ENCODE data around the gene PPIA.
"Not testable (repeated sequence)": the region's sequence is repeated elsewhere in the genome, so short reads cannot be mapped to it uniquely, and the experiment has no call there.

The PPIA gene

DNA sequence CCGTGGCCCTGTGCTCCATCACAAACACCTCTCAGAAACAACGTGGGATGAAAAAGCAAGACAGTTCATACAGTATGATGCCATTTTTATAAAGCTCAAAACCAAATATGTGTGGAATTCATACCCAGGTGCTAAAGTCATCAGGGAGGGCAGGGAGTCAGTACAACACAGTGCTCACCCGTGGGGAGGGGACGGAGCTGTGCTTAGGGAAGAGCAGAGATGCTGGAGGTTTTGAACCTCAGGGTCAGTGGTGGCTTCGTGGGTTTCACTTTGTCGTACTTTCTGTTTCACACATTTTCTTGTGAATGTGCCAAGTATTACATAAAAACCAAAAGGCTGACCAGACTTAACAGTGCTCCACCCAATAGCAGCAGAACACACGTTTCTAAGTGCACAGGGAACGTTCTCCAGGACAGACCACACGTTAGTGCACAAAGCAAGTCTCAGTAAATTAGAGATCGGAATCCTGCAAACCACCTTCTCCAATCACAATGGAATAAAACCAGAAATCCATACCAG, 26.6 kb upstream of the PPIA start:
- TF ChIP-seq, protein P1, sequence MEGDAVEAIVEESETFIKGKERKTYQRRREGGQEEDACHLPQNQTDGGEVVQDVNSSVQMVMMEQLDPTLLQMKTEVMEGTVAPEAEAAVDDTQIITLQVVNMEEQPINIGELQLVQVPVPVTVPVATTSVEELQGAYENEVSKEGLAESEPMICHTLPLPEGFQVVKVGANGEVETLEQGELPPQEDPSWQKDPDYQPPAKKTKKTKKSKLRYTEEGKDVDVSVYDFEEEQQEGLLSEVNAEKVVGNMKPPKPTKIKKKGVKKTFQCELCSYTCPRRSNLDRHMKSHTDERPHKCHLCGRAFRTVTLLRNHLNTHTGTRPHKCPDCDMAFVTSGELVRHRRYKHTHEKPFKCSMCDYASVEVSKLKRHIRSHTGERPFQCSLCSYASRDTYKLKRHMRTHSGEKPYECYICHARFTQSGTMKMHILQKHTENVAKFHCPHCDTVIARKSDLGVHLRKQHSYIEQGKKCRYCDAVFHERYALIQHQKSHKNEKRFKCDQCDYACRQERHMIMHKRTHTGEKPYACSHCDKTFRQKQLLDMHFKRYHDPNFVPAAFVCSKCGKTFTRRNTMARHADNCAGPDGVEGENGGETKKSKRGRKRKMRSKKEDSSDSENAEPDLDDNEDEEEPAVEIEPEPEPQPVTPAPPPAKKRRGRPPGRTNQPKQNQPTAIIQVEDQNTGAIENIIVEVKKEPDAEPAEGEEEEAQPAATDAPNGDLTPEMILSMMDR (IDR thresholded peaks at IDR 0.05): no peak
- Histone ChIP-seq H3K4me1 (ENCODE audit: control insufficient read depth in 1 of 2, insufficient read depth in 1 of 2, low read depth in 1 of 2, low read length in 1 of 2) (peaks cover 0 to 2% of the 10 kb centered on the region in 2 experiments), H3K27ac (no peak overlapping the region), H3K4me3 (ENCODE audit: low read depth in 1 of 2, low read length in 1 of 2) (no peak overlapping the region), H3K9me3 (no peaks in the 10 kb centered on the region), H3K36me3 (peaks cover 38% of the 10 kb centered on the region), H3K27me3 (peaks cover 9% of the 10 kb centered on the region)

DNA sequence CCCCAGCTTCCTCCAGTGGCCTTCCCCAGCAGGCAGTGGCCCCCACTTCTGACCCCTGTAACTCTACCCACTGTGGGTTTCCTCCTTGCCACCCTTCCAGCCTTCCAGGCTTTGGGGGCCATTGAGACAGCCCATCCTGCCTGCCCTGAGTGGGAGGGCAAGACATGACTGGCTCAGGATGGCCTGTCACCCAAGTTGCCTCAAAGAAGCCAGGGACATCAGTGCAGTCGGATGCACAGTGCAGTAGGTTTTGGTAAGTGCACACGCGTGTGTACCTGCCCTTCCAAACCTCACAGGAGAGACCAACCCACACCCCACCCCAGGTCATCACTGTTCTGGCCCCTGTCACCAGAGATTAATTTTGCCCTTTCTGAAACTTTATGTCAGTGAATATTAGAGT, 25.1 kb upstream of the PPIA start:
- Histone ChIP-seq H3K4me3 (ENCODE audit: low read depth in 1 of 2, low read length in 1 of 2) (no peak overlapping the region), H3K4me1 (ENCODE audit: control insufficient read depth in 1 of 2, insufficient read depth in 1 of 2, low read depth in 1 of 2, low read length in 1 of 2) (no peaks in the 10 kb centered on the region), H3K9me3 (no peaks in the 10 kb centered on the region), H3K27ac (no peak overlapping the region), H3K27me3 (peaks cover 12% of the 10 kb centered on the region), H3K36me3 (peaks cover 23% of the 10 kb centered on the region)
- TF ChIP-seq, protein P1 (IDR thresholded peaks at IDR 0.05): no peak

DNA sequence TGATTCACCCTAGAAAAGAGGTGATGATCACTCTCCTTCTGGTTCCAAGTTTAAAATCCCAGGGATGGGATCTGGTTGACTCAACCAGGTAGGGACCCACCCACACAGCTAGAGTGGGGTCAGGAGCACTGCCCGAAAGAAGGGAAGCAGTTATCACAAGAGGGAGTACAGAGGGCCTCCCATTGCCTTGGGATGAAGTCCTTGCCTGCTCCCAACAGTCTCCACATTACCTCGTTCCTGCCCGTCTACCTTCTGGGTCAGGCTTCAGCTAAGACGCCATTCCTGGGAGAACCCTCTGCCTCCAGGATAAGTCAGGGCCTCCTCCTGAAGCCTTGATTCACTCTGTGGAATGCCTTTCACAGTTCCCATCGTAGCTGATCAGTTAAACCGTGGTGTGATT, 24.0 kb upstream of the PPIA start:
- Histone ChIP-seq H3K27ac (no peak overlapping the region), H3K9me3 (no peaks in the 10 kb centered on the region), H3K36me3 (peaks cover 12% of the 10 kb centered on the region), H3K4me3 (ENCODE audit: low read depth in 1 of 2, low read length in 1 of 2) (no peak overlapping the region), H3K4me1 (ENCODE audit: control insufficient read depth in 1 of 2, insufficient read depth in 1 of 2, low read depth in 1 of 2, low read length in 1 of 2) (no peaks in the 10 kb centered on the region), H3K27me3 (peaks cover 12% of the 10 kb centered on the region)
- TF ChIP-seq, protein P1 (IDR thresholded peaks at IDR 0.05): no peak

DNA sequence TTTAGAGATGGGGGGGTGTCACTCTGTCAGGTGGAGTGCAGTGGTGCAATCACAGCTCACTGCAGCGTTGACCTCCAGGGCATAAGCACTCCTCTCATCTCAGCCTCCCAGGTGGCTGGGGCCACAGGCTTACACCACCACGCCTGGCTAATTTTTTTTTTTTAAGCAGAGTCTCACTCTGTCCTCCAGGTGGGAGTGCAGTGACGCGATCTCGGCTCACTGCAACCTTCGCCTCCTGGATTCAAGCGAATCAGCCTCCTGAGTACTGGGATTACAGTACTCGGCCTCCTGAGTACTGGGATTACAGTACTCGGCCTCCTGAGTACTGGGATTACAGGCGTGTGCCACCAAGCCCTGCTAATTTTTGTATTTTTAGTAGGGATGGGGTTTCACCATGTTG, 23.6 kb upstream of the PPIA start:
- peaks cover 8% of the 10 kb centered on the region for H3K36me3 ChIP-seq
- no peak overlapping the region for H3K4me3 ChIP-seq (ENCODE audit: low read depth in 1 of 2, low read length in 1 of 2)
- H3K27me3 ChIP-seq: peaks cover 12% of the 10 kb centered on the region
- TF ChIP-seq, protein P1 (IDR thresholded peaks at IDR 0.05): no peak
- H3K27ac ChIP-seq: no peak overlapping the region
- H3K4me1 ChIP-seq (ENCODE audit: control insufficient read depth in 1 of 2, insufficient read depth in 1 of 2, low read depth in 1 of 2, low read length in 1 of 2): no peaks in the 10 kb centered on the region
- H3K9me3 ChIP-seq: no peaks in the 10 kb centered on the region

DNA sequence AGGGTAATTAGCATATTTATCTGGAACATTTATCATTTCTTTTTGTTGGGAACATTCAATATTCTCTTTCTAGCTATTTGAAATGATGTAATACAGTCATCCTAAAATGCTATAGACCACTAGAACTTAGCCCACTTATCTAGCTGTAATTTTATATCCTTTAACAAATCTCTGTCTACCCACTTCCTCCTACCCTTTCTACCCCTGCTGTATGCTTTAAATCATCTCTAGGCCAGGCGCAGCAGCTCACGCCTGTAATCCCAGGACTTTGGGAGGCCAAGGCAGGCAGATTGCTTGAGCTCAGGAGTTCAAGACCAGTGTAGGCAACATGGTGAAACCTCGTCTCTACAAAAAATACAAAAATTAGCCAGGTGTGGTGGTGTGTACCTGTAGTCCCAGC, 22.0 kb upstream of the PPIA start:
- not testable (repeated sequence) for H3K27ac ChIP-seq; H3K9me3 ChIP-seq; H3K36me3 ChIP-seq; H3K4me3 ChIP-seq (ENCODE audit: low read depth in 1 of 2, low read length in 1 of 2); H3K4me1 ChIP-seq (ENCODE audit: control insufficient read depth in 1 of 2, insufficient read depth in 1 of 2, low read depth in 1 of 2, low read length in 1 of 2)
- H3K27me3 ChIP-seq: peaks cover 12% of the 10 kb centered on the region

DNA sequence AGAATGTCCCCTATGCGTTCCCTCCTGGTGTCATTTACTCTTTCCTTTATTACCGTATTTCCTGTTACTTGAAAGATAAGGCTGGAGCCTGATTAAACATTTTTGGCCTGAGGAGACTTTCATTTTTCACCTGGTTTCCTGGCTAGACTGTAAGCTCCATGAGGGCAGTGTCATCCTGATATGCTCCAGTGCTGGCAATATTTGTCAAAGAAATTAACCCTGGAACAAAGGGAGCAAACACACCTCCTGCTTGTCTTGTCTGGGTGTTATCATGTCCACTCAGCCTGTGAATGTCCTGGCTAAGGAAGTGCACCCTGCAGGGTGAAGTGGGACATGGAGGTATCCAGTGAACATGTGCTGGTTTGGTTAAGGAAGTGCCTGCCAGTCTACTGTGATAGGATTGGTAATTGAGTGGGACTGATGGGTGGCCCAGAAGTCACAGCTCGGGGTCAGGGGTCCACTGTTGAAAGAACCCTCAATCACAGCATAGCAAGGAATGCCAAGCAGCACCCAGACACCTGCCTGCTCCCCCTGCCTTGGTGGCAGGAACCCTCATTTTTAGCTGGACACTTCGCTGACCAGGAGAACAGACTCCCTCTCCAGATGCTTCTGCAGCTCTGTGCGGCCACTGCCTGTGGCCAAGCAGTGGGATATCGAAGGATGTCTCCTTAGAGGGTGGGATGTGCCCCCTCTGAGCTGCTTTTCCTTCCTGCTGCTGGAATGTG, 20.9 kb upstream of the PPIA start:
- Histone ChIP-seq H3K4me3 (ENCODE audit: low read depth in 1 of 2, low read length in 1 of 2) (no peak overlapping the region), H3K9me3 (no peaks in the 10 kb centered on the region), H3K27me3 (peaks cover 12% of the 10 kb centered on the region), H3K36me3 (no peaks in the 10 kb centered on the region), H3K27ac (no peak overlapping the region), H3K4me1 (ENCODE audit: control insufficient read depth in 1 of 2, insufficient read depth in 1 of 2, low read depth in 1 of 2, low read length in 1 of 2) (no peaks in the 10 kb centered on the region)
- TF ChIP-seq, protein P1 (IDR thresholded peaks at IDR 0.05): no peak
